Esophagus muscularis mucosa (tissue), 4 donors: Measurements from ENCODE around the gene TMEM50B. TPM values are rescaled to one million over a fixed set of nuclear protein-coding genes. Genes with fewer than 3 reads are reported as not detected.

Experiments
- DNase-seq: peaks from one replicate; pipeline ENCODE4 v3.0.0-alpha.2; 2017; ENCODE audit errors: extremely low spot score
- H3K27ac ChIP-seq, 4 donors: fragments of 200-600 bp; sonication (generic); replicated peaks in 1 of 4; 1 replicate in 3 of 4; 2 replicates in 1 of 4; pipeline ENCODE4 v1.5.1; 2016 to 2019; ENCODE audit warnings: mild to moderate bottlenecking in 1 of 4
- H3K27me3 ChIP-seq, 4 donors: fragments of 200-600 bp; sonication (generic); one replicate each; pipeline versions ENCODE4 v1.5.1 to v1.6.0; 2016 to 2019
- H3K36me3 ChIP-seq, 4 donors: fragments of 200-600 bp; sonication (generic); one replicate each; pipeline ENCODE4 v1.5.1; 2016 to 2019
- H3K4me1 ChIP-seq, 4 donors: fragments of 200-600 bp; sonication (generic); one replicate each; pipeline ENCODE4 v1.5.1; 2016 to 2019
- H3K4me3 ChIP-seq, 4 donors: fragments of 200-600 bp; sonication (generic); 1 replicate in 2 of 4; 2 replicates in 2 of 4; pipeline ENCODE4 v1.5.1; 2016 to 2019; ENCODE audit warnings: mild to moderate bottlenecking in 4 of 4, moderate library complexity in 1 of 4
- H3K9me3 ChIP-seq, 4 donors: fragments of 200-600 bp; sonication (generic); 1 replicate in 3 of 4; 2 replicates in 1 of 4; pipeline ENCODE4 v1.5.1; 2016 to 2019
- EP300 ChIP-seq: sonication (generic); formaldehyde crosslinking; IDR thresholded peaks from one replicate; pipeline ENCODE4 v1.6.1; 2017; ENCODE audit warnings: antibody characterized with exemption
- POLR2A ChIP-seq: fragments of 450-650 bp; IDR thresholded peaks from one replicate; pipeline ENCODE4 v1.6.1; 2017; ENCODE audit warnings: antibody characterized with exemption, moderate library complexity, mild to moderate bottlenecking, low read depth
- POLR2AphosphoS5 ChIP-seq, 2 donors: sonication (generic); formaldehyde crosslinking; IDR thresholded peaks; one replicate each; pipeline ENCODE4 v1.6.1; 2017; ENCODE audit warnings: antibody characterized with exemption in 2 of 2
- WGBS: methylation state at CpG from one replicate; pipeline ENCODE4 v1.1.5; 2018; 5-methylcytosine and 5-hydroxymethylcytosine counted together
- intact Hi-C: fragments of 100-400 bp; cut with DNase I; formaldehyde crosslinking; loops from one replicate; pipeline ENCODE4 v1.15.1; 2023
- total RNA-seq, 4 donors: library from RNA; depleted of rRNA; stranded (reverse); fragments of >200 nt; gene quantifications; one replicate each; pipeline versions ENCODE4 v1.1.0 to v1.2.1, GENCODE V29; 2016
- TF ChIP-seq, protein P1 (sequence below), 3 experiments: fragments of 200-600 bp in 2 of 3; fragments of 450-650 bp in 1 of 3; sonication (generic) in 2 of 3; IDR thresholded peaks; one replicate each; pipeline ENCODE4 v1.5.1; 2017 to 2019; ENCODE audit warnings: antibody characterized with exemption in 3 of 3, mild to moderate bottlenecking in 2 of 3, moderate library complexity in 1 of 3

Gene TMEM50B
- total RNA-seq, 4 donors from 2014 or later: 40.2 to 95.1 (median 67.2) TPM

DNA sequence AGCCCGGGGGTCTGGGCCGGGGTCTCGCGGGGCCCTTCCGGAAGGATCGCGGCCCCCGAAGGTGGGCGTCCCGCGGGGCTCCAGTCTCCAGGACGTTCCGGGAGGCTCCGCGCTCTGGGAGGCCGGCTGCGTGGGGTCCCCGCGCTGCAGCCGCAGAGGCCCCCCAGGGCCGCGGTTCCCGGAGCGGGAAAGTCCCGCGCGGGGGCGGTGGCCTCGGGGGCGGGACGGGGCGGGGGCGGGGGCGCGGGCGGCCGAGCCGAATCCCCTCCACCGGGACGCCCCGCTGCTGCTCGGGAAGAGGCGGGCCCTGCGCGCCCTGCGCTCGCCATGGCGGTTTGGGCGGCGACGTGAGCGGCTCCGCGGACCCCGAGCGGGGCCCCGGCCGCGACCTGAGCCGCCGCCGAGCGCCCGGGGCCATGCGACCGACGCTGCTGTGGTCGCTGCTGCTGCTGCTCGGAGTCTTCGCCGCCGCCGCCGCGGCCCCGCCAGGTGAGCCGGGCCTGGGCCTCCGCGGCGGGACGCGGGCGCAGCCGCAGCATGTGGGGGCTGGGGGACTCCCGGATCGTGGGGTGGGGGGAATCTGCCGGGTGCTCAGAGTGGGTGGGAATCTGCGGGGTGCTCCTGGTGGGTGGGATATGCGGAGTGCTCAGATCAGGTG is 76.5 kb downstream of the TMEM50B start, which contains the start of gene IFNGR2:
Gene IFNGR2 (plus strand): TSS at position 286 of the 658 bp plus-strand sequence. CDS start 131 bp downstream, at position 417.
- H3K4me3 ChIP-seq: peak within 1 kb of the TSS; percentile 83 to 94 (median 92)
- no peaks in the 10 kb centered on the region for H3K9me3 ChIP-seq
- peaks cover 24 to 52% (median 41%) of the 10 kb centered on the region in 4 donors for H3K4me1 ChIP-seq
- intact Hi-C loops: no loop called here
- H3K36me3 ChIP-seq: peaks cover 0 to under 1% (median 0%) of the 10 kb centered on the region in 4 donors
- TF ChIP-seq, protein P1, sequence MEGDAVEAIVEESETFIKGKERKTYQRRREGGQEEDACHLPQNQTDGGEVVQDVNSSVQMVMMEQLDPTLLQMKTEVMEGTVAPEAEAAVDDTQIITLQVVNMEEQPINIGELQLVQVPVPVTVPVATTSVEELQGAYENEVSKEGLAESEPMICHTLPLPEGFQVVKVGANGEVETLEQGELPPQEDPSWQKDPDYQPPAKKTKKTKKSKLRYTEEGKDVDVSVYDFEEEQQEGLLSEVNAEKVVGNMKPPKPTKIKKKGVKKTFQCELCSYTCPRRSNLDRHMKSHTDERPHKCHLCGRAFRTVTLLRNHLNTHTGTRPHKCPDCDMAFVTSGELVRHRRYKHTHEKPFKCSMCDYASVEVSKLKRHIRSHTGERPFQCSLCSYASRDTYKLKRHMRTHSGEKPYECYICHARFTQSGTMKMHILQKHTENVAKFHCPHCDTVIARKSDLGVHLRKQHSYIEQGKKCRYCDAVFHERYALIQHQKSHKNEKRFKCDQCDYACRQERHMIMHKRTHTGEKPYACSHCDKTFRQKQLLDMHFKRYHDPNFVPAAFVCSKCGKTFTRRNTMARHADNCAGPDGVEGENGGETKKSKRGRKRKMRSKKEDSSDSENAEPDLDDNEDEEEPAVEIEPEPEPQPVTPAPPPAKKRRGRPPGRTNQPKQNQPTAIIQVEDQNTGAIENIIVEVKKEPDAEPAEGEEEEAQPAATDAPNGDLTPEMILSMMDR (IDR thresholded peaks at IDR 0.05): no peak
- TF ChIP-seq EP300 (no peak), POLR2AphosphoS5 (IDR thresholded peaks at IDR 0.05) (no peak), POLR2A (no peak)
- no peaks in the 10 kb centered on the region for H3K27me3 ChIP-seq
- 0% methylated on average over 13 of the region's 89 CpGs for WGBS
- no peak for DNase-seq
- H3K27ac ChIP-seq: peak within 1 kb of the TSS; percentile 91 to 98 (median 94)

DNA sequence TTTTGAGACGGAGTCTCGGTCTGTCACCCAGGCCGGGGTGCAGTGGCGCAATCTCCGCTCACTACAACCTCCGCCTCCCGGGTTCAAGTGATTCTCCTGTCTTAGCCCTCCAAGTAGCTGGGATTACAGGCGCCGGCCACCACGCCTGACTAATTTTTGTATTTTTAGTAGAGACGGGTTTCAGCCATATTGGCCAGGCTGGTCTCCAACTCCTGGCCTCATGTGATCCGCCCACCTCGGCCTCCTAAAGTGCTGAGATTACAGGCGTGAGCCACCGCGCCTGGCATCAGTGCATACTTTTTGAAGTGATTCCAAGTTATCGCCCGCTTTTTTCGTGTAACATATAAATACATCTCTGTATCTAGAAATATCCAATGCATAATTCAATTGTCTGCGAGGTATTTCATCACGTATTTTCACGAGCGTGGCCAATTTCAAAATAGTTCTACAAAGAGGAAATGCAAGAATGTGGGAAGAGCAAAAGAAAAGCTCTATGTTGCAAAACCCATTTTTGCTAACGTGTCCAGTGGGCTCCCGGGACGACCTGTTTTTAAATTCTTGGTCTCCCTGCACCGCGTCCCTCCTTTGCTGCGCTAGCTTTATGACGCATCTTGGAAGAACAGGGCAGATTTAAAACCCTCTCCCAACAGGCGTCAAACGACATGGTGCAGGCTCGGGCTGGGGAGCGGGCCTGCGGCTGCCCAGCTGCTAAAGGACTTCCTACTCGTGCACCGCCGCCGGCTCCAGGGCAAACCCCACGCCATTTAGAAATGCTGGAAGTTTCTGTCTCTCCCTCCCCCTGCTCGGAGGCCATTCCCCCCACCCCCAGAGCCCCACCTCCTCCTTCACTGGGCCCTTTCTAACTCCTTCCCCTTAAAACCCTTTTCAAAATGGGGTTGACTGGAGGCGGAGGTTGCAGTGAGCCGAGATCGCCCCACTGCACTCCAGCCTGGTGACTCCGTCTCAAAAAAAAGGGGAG is 77.5 kb downstream of the TMEM50B start:
- Histone ChIP-seq H3K27me3 (no peaks in the 10 kb centered on the region), H3K4me3 (peak overlapping the region; percentile 83 to 94 (median 92)), H3K36me3 (no peaks in the 10 kb centered on the region), H3K4me1 (peaks cover 24 to 50% (median 39%) of the 10 kb centered on the region in 4 donors), H3K27ac (peak overlapping the region; percentile 91 to 98 (median 94)), H3K9me3 (no peaks in the 10 kb centered on the region)
- TF ChIP-seq POLR2A (peak; percentile 33), POLR2AphosphoS5 (IDR thresholded peaks at IDR 0.05) (peak; percentile 68 to 81), EP300 (no peak)
- TF ChIP-seq, protein P1 (IDR thresholded peaks at IDR 0.05): no peak
- intact Hi-C loops: no loop called here
- DNase-seq: peak; percentile 93
- 51% methylated on average over 35 of the region's 45 CpGs for WGBS

DNA sequence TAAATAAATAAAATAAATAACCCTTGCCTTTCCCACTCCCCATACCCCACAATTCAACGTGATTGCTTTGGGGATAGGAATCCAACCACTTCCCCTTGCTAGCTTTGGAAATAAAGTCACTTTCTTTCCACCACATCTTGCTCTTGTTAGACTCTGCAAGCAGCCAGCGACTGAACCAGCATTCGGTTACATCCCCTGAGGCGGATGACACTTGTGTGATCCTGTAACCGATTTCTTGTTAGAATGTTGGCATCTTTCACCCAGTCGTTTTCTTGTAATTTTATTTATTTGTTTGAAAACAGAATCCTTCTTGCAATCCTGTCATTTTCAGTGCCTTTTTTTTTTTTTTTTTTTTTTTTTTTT is 78.2 kb downstream of the TMEM50B start:
- no peak overlapping the region for H3K4me3 ChIP-seq
- WGBS: 92% methylated on average over 6 of the region's 6 CpGs
- H3K27me3 ChIP-seq: no peaks in the 10 kb centered on the region
- H3K4me1 ChIP-seq: peaks cover 22 to 50% (median 40%) of the 10 kb centered on the region in 4 donors
- no peaks in the 10 kb centered on the region for H3K36me3 ChIP-seq
- peak overlapping the region in 1 of 4 donors; percentile 94 for H3K27ac ChIP-seq
- intact Hi-C loops: no loop called here
- TF ChIP-seq, protein P1 (IDR thresholded peaks at IDR 0.05): no peak
- TF ChIP-seq POLR2AphosphoS5 (IDR thresholded peaks at IDR 0.05) (no peak), EP300 (no peak), POLR2A (no peak)
- no peak for DNase-seq
- H3K9me3 ChIP-seq: no peaks in the 10 kb centered on the region

Other genes with a start within 250 kb of the TMEM50B start
- 10 to 100 TPM; 16.9 to 31.0 (median 20.6) TPM for gene IL10RB, start 213.6 kb downstream of the TMEM50B start, total RNA-seq
- gene IFNAR1, start 155.0 kb downstream of the TMEM50B start, total RNA-seq: 10 to 100 TPM; 22.4 to 28.3 (median 26.4) TPM
- gene IFNGR2, start 76.6 kb downstream of the TMEM50B start, total RNA-seq: 10 to 100 TPM; 28.7 to 56.3 (median 39.3) TPM
- gene DNAJC28, start 11.7 kb upstream of the TMEM50B start, total RNA-seq: 1 to 10 TPM in 3 of 4 donors, under 1 TPM in 1; 0.83 to 2.1 (median 1.7) TPM
- 10 to 100 TPM; 35.8 to 61.8 (median 49.0) TPM for gene GART, start 62.1 kb upstream of the TMEM50B start, total RNA-seq
- gene SON, start 63.1 kb upstream of the TMEM50B start, total RNA-seq: 100 to 1,000 TPM; 219 to 258 (median 244) TPM
- gene DONSON, start 108.7 kb upstream of the TMEM50B start, total RNA-seq: 10 to 100 TPM in 1 of 4 donors, 1 to 10 TPM in 3; 3.5 to 11.2 (median 5.2) TPM
- 10 to 100 TPM; 26.8 to 40.3 (median 32.4) TPM for gene CRYZL1, start 161.8 kb upstream of the TMEM50B start, total RNA-seq
- gene ITSN1, start 162.5 kb upstream of the TMEM50B start, total RNA-seq: 10 to 100 TPM; 31.1 to 42.5 (median 35.9) TPM